Measurements from ENCODE around the gene RPS10.

DNA sequence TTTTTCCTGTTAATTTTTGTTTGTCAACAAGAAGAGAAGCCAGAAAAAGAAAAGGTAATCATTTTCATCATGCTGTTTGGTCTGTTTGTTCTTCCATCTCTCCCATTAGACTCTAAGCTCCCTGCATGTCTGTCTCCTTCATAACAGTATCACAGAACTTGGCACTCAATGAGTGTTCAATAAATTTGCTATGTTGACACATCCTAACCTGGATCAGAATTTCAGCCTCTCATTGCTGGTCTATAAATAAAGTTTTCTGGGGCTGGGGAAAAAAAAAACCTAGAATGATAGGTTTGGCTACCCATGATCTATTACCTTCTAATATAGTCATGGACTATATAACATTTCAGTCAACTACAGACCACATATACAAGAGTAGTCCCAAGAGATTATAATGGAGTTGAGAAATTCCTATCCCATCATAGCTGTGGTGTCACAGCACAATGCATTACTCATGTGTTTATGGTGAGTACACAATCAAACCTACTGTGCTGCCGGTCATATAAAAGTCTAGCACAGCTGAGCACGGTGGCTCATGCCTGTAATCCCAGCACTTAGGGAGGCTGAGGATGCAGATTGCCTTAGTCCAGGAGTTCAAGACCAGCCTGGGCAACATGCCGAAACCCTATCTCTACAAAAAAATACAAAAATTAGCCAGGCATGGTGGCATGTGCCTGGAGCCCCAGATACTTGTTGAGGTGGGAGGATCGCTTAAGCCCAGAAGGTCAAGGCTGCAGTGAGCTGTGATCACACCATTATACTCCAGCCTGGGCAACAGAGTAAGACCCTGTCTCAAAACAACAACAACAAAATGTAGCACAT, 39.3 kb downstream of the RPS10 start:
- TF ChIP-seq CTCF (conservative IDR thresholded peaks at IDR 0.05 in 1 of 2, IDR thresholded peaks at IDR 0.05 in 1 of 2; ENCODE audit: low read depth in 1 of 2, low read length in 2 of 2) (no peak), EZH2 (IDR thresholded peaks at IDR 0.05; ENCODE audit: low read length, missing control alignments) (no peak)

All from fibroblast of lung (primary cell).